ENCODE measurements around the gene PINK1.

DNA sequence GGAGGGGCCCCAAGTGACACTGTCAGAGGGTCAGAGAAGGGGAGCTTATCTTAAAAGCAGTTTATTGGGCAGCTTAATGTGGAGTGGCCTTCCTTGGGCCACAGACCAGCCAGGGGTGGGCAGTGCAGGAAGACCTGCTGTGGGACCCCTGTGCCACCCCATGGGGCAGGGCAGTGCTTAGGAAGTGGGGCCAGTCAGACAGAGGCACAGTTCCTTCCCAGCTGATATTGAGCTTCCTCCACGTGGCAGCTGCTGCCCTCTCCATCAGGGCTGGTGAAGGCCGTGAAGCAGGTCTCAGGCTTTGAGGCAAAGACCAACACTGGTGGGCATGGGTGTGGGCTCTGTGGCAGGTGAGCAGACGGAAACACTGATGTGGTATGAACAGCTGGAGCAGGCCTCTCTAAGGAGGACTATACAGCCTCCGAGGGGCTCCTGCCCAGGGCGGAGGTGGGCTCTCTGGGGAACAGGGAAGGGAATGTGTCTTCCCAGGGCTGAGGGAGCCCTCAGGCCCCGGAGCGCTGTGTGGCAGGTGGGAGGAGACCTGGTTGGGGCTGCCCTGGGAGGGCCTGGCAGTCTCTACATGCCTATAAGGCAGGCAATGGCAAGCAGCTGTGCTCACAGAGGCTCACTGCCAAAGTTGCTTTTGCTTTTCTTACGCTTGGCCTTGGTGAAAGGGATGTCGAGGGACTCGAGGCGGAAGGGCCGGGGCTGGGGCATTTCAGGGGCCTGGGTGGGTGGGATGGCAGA is 30.9 kb downstream of the PINK1 start:
- TF ChIP-seq, protein P1, sequence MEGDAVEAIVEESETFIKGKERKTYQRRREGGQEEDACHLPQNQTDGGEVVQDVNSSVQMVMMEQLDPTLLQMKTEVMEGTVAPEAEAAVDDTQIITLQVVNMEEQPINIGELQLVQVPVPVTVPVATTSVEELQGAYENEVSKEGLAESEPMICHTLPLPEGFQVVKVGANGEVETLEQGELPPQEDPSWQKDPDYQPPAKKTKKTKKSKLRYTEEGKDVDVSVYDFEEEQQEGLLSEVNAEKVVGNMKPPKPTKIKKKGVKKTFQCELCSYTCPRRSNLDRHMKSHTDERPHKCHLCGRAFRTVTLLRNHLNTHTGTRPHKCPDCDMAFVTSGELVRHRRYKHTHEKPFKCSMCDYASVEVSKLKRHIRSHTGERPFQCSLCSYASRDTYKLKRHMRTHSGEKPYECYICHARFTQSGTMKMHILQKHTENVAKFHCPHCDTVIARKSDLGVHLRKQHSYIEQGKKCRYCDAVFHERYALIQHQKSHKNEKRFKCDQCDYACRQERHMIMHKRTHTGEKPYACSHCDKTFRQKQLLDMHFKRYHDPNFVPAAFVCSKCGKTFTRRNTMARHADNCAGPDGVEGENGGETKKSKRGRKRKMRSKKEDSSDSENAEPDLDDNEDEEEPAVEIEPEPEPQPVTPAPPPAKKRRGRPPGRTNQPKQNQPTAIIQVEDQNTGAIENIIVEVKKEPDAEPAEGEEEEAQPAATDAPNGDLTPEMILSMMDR (conservative IDR thresholded peaks at IDR 0.05; ENCODE audit: low read depth, low read length), result no peak
- TF ChIP-seq EZH2 (IDR thresholded peaks at IDR 0.05; ENCODE audit: borderline replicate concordance, low read depth, low read length, poor library complexity, severe bottlenecking), result no peak
